Tibial artery (tissue), 4 donors: ENCODE data around the gene SRGAP3.

Experiments used
- DNase-seq, 2 donors: peaks; one replicate each; pipeline ENCODE4 v3.0.0-alpha.2; 2019
- H3K27ac ChIP-seq, 2 donors: fragments of 200-600 bp; sonication (generic) in 1 of 2; 1 replicate in 1 of 2; 2 replicates in 1 of 2; pipeline ENCODE4 v1.5.1; 2018 to 2019; ENCODE audit warnings: mild to moderate bottlenecking in 1 of 2
- H3K27me3 ChIP-seq, 2 donors: fragments of 200-600 bp; sonication (generic) in 1 of 2; one replicate each; pipeline versions ENCODE4 v1.5.1 to v1.6.0; 2016 to 2019
- H3K36me3 ChIP-seq, 3 donors: fragments of 200-600 bp; sonication (generic) in 2 of 3; one replicate each; pipeline ENCODE4 v1.5.1; 2016 to 2019; ENCODE audit warnings: mild to moderate bottlenecking in 2 of 3
- H3K4me1 ChIP-seq, 4 donors: fragments of 200-600 bp; sonication (generic) in 2 of 4; 1 replicate in 3 of 4; 2 replicates in 1 of 4; pipeline ENCODE4 v1.5.1; 2016 to 2019
- H3K4me3 ChIP-seq, 2 donors: fragments of 200-600 bp; sonication (generic) in 1 of 2; 1 replicate in 1 of 2; 2 replicates in 1 of 2; pipeline ENCODE4 v1.5.1; 2018 to 2019; ENCODE audit warnings: mild to moderate bottlenecking in 2 of 2
- H3K9me3 ChIP-seq, 3 donors: fragments of 200-600 bp; sonication (generic) in 1 of 3; one replicate each; pipeline ENCODE4 v1.5.1; 2016 to 2019
- CTCF ChIP-seq, 2 experiments: fragments of 200-600 bp in 1 of 2; fragments of 450-650 bp in 1 of 2; IDR thresholded peaks; one replicate each; pipeline ENCODE4 v1.5.1; 2017 to 2019; ENCODE audit warnings: antibody characterized with exemption in 2 of 2, mild to moderate bottlenecking in 1 of 2, moderate library complexity in 1 of 2
- intact Hi-C: fragments of 100-400 bp; cut with DNase I; formaldehyde crosslinking; loops from one replicate; pipeline ENCODE4 v1.15.0; 2023; ENCODE audit warnings: low total_unique reads

Gene SRGAP3

GRCh38 chr3:9251055-9251786 lies 1.8 kb upstream of the SRGAP3 start:
- H3K4me1 ChIP-seq = peaks cover 0 to 25% (median 15%) of the 10 kb centered on the region in 4 donors
- intact Hi-C loops = no loop called here
- DNase-seq = no peak

GRCh38 chr3:9250236-9250635 lies 790 bp upstream of the SRGAP3 start:
- Histone ChIP-seq H3K9me3 (no peaks in the 10 kb centered on the region), H3K36me3 (no peaks in the 10 kb centered on the region), H3K4me1 (peaks cover 0 to 25% (median 15%) of the 10 kb centered on the region in 4 donors), H3K27me3 (no peaks in the 10 kb centered on the region), H3K27ac (peak overlapping the region in 1 of 2 donors; percentile 30), H3K4me3 (no peak overlapping the region)
- TF ChIP-seq CTCF (IDR thresholded peaks at IDR 0.05) = no peak
- intact Hi-C loops = no loop called here
- DNase-seq = no peak

More at GRCh38 chr3:9251055-9251786, 1.8 kb upstream of the SRGAP3 start:
- H3K27me3 ChIP-seq = no peaks in the 10 kb centered on the region
- H3K27ac ChIP-seq = no peak overlapping the region
- peaks cover 0 to 2% (median 0%) of the 10 kb centered on the region in 3 donors for H3K9me3 ChIP-seq
- H3K36me3 ChIP-seq = no peaks in the 10 kb centered on the region
- no peak for TF ChIP-seq CTCF (IDR thresholded peaks at IDR 0.05)
- H3K4me3 ChIP-seq = no peak overlapping the region

- intact Hi-C loops = no loop called here
- peak overlapping the region; percentile 43 to 52 for H3K4me3 ChIP-seq
- TF ChIP-seq CTCF (IDR thresholded peaks at IDR 0.05) = no peak
- H3K27me3 ChIP-seq = no peaks in the 10 kb centered on the region
- no peaks in the 10 kb centered on the region for H3K36me3 ChIP-seq
- H3K4me1 ChIP-seq = peaks cover 0 to 25% (median 15%) of the 10 kb centered on the region in 4 donors
- DNase-seq = no peak
- no peaks in the 10 kb centered on the region for H3K9me3 ChIP-seq
- no peak overlapping the region for H3K27ac ChIP-seq
Observed at GRCh38 chr3:9248522-9249271, 749 bp downstream of the SRGAP3 start.

GRCh38 chr3:9247941-9248521 lies 1.4 kb downstream of the SRGAP3 start:
- no peaks in the 10 kb centered on the region for H3K9me3 ChIP-seq
- H3K27me3 ChIP-seq = no peaks in the 10 kb centered on the region
- intact Hi-C loops = no loop called here
- H3K27ac ChIP-seq = no peak overlapping the region
- no peaks in the 10 kb centered on the region for H3K36me3 ChIP-seq
- H3K4me1 ChIP-seq = peaks cover 0 to 25% (median 15%) of the 10 kb centered on the region in 4 donors
- H3K4me3 ChIP-seq = peak overlapping the region in 1 of 2 donors; percentile 52
- no peak for TF ChIP-seq CTCF (IDR thresholded peaks at IDR 0.05)
- no peak for DNase-seq

GRCh38 chr3:9247361-9247940 lies 2.0 kb downstream of the SRGAP3 start:
- no peak overlapping the region for H3K27ac ChIP-seq
- H3K4me1 ChIP-seq = peaks cover 0 to 25% (median 15%) of the 10 kb centered on the region in 4 donors

More at GRCh38 chr3:9247361-9247940, 2.0 kb downstream of the SRGAP3 start:
- no peak for DNase-seq
- Histone ChIP-seq H3K4me3 (no peak overlapping the region), H3K27me3 (no peaks in the 10 kb centered on the region), H3K36me3 (no peaks in the 10 kb centered on the region), H3K9me3 (no peaks in the 10 kb centered on the region)
- TF ChIP-seq CTCF (IDR thresholded peaks at IDR 0.05) = no peak
- intact Hi-C loops = no loop called here
